Measurements from ENCODE around the gene S100A16.

S100A16 gene

GRCh38 chr1:153631047-153632022 lies 18.4 kb upstream of the S100A16 start:
- no peak for DNase-seq (ENCODE audit: extremely low spot score)
- POLR2A ChIA-PET = interaction anchor here (0.7 kb wide), 1 partner anchor 123 kb away, joined by 3 read pairs; no protein-coding TSS in a partner anchor
- CTCF ChIA-PET = interaction anchor here (0.8 to 6.6 kb wide), 5 partner anchors 13 to 121 kb away, joined by 3 to 105 read pairs (median 4); partner anchors contain the start of gene S100A14
- TF ChIP-seq CTCF (IDR thresholded peaks at IDR 0.05; ENCODE audit: control extremely low read depth, extremely low read depth, low read depth, missing control alignments) = no peak

GRCh38 chr1:153630384-153630783 lies 17.4 kb upstream of the S100A16 start:
- ChIA-PET CTCF (interaction anchor here (0.8 to 6.6 kb wide), 6 partner anchors 12 to 120 kb away, joined by 3 to 105 read pairs (median 4); partner anchors contain the start of gene S100A14), POLR2A (interaction anchor here (0.5 to 0.7 kb wide), 3 partner anchors 67 to 363 kb away, joined by 3 to 5 read pairs (median 3); no protein-coding TSS in a partner anchor)

GRCh38 chr1:153629971-153630370 lies 17.0 kb upstream of the S100A16 start:
- POLR2A ChIA-PET = interaction anchor here (0.5 to 0.6 kb wide), 2 partner anchors 67 to 363 kb away, joined by 3 to 5 read pairs; no protein-coding TSS in a partner anchor
- TF ChIP-seq CTCF (IDR thresholded peaks at IDR 0.05; ENCODE audit: control extremely low read depth, extremely low read depth, low read depth, missing control alignments) = no peak
- CTCF ChIA-PET = interaction anchor here (0.9 to 6.6 kb wide), 6 partner anchors 12 to 119 kb away, joined by 3 to 105 read pairs (median 4); partner anchors contain the start of gene S100A14
- no peak for DNase-seq (ENCODE audit: extremely low spot score)

More at GRCh38 chr1:153630384-153630783, 17.4 kb upstream of the S100A16 start:
- no peak for DNase-seq (ENCODE audit: extremely low spot score)
- TF ChIP-seq CTCF (IDR thresholded peaks at IDR 0.05; ENCODE audit: control extremely low read depth, extremely low read depth, low read depth, missing control alignments) = no peak

- TF ChIP-seq CTCF (IDR thresholded peaks at IDR 0.05; ENCODE audit: control extremely low read depth, extremely low read depth, low read depth, missing control alignments) = no peak
- POLR2A ChIA-PET = no interaction called here
- no peak for DNase-seq (ENCODE audit: extremely low spot score)
- CTCF ChIA-PET = interaction anchor here (1.2 to 6.6 kb wide), 5 partner anchors 11 to 119 kb away, joined by 4 to 105 read pairs (median 11); partner anchors contain the start of gene S100A14
These were observed 16.4 kb upstream of the S100A16 start for GRCh38 chr1:153629343-153629665.

GRCh38 chr1:153628638-153629342 lies 15.9 kb upstream of the S100A16 start:
- no peak for TF ChIP-seq CTCF (IDR thresholded peaks at IDR 0.05; ENCODE audit: control extremely low read depth, extremely low read depth, low read depth, missing control alignments)
- ChIA-PET POLR2A (interaction anchor here (1.7 kb wide), 1 partner anchor 10 kb away, joined by 6 read pairs; no protein-coding TSS in a partner anchor), CTCF (interaction anchor here (0.7 to 6.6 kb wide), 11 partner anchors 9 to 118 kb away, joined by 3 to 105 read pairs (median 7); partner anchors contain the start of genes S100A14, S100A16 and S100A5)
- no peak for DNase-seq (ENCODE audit: extremely low spot score)

Data from GM10248 (cell line).